Stimulated activated CD4-positive, alpha-beta T cell treated with anti-CD3 and anti-CD28 coated beads, Interleukin-1b, Interleukin-23, amount 100 ng/mL, for 4 hours (primary cell): Measurements from ENCODE around the gene LYZL6.
"Not testable (repeated sequence)": the region's sequence is repeated elsewhere in the genome, so short reads cannot be mapped to it uniquely, and the experiment has no call there.

Source experiments
- DNase-seq, 2 donors: peaks; one replicate each; pipeline ENCODE4 v3.0.0-alpha.2; 2020; ENCODE audit warnings: low read depth in 2 of 2

LYZL6 gene

DNA sequence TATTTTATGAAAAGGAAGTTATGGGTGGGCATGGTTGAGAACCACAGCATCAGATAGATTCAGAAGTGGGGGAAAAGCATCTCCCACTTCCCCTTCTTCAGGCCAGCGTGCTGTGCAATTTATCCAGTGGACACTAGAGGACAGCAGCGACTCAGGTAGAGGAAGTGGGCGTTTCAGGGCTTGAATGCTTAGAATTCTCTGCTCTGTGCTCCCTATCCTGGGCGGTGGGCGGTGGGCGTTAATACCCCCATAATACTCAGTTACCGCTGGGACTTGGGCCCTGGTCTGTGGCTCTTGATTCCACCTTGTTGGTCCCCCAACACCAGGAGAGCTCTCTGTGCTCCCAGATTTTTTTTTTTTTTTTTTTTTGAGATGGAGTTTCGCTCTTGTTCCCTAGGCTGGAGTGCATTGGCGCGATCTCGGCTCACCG lies 3.7 kb upstream of the LYZL6 start:
- DNase-seq, result peak; percentile 7 to 30

DNA sequence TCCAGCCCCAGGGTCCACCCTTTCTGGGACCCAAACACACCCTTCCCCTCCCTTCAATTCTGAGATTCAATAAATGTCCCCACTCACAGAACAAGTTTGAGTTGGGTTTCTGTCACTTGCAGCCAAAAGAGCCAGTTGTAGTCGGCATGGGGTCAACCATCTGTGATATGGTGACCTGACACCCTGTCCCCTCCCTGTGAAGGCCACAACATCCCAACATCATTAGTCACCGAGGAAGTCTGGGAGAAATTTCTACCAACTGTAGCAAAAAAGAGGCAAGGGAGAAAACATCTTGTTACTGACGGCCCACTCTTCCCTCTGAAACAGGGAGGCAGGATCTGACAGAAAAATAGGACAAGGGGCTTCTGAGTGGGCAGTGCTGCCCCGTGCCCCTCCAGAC lies 638 bp upstream of the LYZL6 start:
- no peak for DNase-seq

DNA sequence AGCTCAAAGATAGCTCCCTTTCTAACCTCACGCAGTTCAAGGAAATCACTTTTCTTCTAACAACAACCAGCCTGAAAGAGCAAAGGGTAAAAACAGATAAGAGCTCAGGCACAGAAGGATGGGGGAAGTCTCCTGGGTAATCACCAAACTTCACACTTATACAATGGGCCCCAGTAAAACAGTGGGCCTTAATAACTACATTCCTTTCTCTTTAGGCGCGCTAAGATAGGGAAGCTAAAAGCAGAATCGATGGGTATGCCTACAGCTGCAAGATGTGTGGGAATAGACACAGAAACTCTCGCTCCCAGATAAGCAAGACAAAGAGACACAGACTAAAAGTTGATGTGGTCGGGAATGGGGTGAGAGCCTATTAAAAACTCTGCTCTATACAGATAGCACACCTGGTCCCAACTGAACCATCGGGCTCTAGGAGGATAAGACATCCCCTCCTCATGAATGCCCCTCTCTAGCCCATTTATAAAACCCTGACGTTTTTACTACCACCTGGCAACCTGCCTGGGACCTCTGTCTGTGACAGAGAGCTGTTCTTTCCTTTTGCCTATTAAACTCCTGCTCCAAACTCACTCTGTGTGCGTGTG lies 826 bp downstream of the LYZL6 start:
- no peak for DNase-seq

DNA sequence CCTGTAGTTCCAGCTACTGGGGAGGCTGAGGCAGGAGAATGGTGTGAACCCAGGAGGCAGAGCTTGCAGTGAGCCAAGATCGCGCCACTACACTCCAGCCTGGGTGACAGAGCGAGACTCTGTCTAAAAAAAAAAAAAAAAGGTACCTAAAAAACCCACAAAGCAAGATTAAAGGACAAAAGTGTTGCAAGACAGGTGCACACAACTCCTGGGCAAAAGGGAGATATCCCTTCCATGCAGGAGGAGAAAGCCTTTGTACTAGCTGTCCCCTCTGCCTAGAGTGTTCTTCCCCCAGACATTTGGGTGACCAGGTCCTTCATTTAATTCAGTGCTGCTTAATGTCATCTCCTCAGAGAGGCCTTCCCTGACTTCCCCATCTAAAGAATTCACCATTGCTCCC lies 5.0 kb downstream of the LYZL6 start:
- DNase-seq, result not testable (repeated sequence)

DNA sequence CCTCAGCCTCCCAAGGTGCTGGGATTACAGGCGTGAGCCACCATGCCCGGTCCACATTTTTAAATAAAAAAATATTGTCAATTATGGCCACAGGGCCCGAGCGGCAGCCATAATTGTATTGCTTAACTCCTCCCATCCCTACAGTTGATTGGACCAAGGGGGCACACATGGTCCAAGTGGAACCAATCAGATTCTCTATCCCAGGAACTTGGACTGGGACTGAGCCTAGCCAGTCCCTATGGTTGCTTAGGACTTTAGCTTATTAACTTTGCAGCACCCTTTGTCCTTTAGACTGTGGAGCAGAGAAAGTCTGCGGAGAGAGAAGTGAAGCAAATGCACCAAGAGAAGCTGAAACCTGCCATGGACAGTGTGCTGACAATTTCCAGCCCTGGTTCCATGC lies 7.5 kb downstream of the LYZL6 start:
- DNase-seq, result no peak

DNA sequence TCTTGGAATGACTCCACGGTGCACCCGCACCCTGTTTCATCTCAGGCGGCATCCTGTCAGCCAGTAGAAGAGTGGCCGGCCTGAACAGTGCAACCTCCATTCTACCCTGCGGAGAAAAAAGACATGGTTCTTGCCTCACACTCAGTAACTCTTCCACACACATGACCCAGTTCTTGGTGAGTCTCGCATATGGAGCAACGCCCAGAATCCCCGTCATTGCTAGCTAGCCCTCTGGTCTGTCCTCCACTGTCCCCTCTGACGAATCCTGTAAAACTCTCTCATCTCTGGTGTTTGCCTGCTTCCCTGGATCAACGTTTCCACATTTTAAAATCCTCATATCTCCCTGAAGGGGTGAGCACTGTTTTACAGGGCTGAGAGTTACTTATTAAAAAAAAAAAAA lies 8.8 kb downstream of the LYZL6 start:
- no peak for DNase-seq

DNA sequence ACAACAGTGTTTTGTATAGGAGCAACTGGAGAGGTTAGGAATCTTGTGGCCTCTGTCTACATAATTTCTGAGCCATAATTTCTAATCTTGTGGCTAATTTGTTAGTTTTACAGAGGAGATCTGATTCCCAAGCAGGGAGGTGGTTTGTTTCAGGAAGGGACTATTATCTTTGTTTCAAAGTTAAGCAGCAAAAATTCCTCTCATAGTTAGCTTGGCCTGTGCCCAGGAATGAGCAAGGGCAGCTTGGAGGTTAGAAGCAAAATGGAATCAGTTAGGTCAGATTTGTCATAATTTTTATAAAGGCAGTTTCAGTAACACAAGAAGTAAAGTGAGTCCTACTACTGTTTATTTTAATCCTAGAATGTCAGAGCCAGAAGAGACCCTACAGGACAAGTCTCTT lies 10.9 kb downstream of the LYZL6 start:
- DNase-seq, result no peak

DNA sequence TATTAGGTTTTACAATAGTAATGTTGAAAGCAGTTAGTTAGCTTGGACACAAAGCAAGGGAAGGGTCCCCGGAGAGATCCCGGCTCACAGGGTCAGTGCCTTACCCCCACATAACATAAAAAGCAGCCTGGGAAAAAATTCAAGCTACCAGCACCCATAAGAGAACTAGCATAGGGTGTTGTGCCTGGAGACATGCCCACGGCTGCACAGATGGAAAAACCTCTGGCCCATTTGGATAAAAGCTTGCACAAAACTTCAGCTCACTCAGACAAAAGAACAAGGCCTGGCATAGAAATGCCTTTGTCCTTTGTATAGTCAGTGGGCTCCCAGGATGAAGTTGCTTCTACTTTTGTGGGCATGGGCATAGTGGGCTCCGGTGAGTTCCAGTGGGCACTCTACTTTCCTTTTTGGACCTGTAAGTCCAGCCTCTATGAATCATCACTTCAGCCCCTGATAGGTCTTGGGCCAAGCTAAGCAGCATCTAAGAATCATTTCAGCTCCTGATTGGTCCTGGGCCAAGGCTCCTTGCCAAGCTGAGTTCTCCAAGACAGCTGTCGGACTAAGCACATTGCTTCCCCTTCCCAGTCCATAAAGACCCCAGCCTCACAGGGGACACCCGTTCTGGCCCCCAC lies 11.6 kb downstream of the LYZL6 start:
- no peak for DNase-seq

DNA sequence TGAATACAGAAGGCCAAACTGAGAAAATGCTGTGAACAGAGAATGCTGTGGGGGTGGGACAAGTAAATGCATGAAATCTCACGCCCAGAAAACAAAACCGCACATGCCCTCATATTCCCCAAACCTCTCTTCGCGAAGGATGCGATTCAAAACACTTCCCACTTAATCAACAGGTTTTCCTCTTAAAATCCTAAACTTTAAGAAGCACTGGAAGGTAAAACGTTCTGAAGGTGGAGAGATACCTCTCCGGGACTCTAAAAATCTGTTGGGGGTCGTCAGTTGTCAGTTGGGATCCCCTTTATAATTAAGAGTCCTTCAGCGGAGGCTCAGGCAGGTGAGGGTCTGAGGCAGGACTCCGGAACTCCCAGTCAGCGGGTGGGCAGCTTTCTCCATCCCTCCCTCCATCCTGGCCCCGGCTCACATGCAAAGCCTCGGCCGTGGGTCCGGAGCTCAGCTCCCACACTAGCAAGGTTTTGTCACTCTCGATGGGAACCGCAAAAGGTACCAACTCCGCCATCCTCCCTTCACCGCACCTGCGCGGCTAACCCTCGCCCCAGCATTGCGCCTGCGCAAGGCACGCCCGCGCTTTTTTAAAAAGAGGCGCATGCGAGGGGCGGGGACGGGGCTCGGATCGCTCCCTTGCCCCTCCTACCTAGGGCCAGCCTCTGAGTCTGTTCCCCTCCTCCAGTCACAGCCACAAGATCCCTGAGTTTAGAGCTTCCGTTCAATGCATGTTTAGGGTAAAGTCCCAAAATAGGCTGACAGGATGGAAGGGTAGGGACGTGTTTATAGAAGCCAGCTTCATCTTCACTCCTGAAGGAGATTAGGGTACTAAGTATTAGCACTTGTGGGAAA lies 13.1 kb downstream of the LYZL6 start, which contains the start of gene RDM1:
Gene RDM1 (minus strand): TSS at position 563 of the 855 bp plus-strand sequence. CDS start 46 bp downstream, at position 517.
- DNase-seq, result peak; percentile 65 to 73

DNA sequence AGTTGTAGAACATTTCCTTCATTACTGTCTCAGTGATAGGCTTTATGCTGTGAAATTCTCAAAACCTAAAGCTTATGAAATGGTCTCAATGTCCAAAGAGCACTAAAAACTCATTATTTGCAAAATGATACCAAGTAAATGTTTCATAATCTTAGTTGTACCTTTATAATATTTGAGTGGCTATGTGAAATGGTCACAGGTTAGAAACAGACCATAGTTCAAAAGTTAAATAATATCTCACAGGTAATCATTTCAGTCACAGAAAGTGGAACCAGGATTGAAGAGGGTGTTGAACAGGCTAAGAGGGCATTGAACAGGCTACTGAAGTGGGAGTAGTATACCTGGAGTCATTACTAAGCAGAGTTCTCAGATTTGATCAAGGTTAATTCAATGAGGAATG lies 15.8 kb downstream of the LYZL6 start:
- no peak for DNase-seq

DNA sequence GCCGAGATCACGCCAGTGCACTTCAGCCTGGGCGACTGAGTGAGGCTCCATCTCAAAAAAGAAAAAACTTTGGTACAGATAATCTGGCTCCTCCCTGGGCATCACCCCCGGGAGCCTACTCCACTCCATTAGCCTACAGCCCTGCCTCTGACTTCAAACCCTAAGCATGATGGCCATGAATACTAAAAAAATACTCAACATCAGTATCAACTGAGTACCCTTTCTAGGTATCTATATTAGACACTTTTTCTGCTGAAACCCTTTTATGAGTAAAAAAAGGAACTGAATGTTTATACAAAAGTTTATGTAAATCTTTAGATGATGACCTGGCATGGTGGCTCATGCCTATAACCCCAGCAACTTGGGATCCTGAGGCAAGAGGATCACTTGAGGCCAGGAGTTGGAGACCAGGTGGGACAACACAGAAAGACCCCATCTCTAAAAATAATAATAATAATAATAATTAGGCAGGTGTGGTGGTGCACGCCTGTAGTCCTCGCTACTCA lies 19.9 kb downstream of the LYZL6 start:
- DNase-seq, result no peak

DNA sequence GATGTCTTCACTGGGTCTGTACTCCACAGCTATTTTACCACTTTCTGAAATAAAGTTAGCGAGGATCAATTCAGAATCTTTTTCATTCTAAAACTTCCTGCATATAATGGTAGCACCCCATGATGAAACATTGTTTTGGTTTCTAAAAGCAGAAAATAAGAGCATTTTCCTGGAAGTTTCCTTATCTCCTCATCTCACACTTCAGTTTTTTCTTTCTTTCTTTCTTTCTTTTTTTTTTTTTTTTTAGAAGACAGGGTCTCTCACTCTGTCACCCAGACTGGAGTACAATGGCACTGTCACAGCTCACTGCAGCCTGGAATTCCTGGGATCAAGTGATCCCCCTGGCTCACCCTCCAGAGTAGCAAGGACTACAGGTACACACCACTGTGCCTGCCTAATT lies 23.3 kb downstream of the LYZL6 start:
- DNase-seq, result no peak

DNA sequence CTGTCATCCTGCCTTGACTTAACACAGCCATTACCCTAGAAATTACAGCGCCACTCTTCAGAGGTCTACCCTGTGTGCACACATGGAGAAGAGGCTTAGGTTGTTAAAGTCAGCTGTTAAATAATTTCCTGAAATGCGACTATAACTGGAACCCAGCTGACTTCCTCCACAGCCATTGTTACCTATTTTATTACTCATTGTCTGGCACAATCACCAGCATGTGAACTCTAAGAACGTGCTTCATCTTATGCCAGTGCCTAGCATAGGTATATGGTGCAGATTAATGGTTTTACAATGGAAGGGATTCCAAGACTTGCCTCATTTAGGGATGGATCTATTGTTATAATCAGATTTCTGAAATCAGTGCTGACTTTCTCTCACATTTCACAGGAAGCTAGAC lies 24.8 kb downstream of the LYZL6 start:
- no peak for DNase-seq

DNA sequence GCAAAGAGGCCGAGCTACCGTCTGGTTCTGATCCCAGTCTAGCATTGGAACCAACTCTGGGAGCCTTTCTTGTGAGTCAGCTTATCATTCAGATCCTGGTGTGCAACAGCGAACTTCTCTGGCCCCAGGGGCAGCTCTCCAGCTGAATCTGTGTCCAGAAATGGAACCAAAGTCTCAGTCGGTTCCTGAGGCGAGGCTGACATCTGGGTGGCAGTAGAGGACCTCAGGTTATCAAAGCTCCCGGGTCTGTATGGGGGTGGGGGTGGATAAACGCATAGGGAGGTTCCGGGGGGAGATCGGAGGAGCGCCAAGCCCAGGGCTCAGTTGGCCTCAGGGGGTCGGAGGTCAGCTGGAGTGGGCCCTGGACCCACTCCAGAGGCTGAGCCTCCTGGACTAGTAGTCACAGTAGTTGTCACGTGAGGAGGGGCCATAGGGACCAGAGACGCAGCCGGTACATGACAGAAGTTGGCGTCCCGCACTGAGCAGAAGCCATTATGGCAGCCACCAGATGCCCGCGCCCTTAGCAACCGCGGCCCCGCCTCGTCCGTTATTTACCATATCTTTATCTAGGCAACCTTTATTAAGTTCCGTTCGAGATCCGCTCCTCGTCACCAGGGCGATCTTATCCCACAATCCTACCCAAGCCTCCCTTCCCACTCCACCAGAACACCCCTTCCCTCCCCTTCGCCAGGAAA lies 25.8 kb downstream of the LYZL6 start:
- DNase-seq, result no peak

DNA sequence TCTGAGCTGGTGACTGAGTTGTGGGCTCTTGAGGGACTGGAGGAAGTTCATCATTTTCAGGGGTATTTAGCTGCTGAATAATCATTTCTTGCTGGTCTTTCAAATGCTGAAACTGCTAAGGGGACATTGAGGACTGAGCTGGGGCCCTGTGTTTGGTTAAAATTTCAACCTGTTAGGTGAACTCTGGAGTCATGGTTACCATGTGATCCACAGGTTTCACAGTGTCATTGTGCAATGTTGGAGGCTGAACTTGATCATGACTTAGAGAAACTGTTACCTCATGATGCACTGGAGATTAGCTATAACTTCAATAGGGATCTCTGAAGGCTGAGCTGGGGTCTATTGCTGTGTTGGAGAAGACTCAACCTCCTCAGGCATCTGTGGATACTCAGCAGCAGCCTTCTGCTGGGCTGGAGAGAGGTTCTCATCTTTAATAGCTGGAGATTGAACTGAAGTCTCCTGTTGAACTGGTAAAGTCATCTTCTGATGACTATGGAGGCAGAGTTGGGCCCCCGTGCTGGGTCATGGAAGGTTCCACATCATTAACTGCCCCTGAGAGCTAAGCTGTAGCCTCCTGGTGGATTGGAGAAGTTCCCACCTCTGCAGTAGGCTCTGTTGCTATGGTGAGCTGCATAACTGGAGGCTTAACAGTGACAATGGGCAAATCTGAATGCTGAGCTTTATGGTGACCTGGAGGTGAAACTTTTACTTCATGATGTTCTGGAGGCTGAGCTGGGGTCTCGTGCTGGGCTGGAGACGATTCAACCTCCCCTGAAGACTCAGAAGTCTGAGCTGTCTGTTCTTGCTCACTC lies 28.2 kb downstream of the LYZL6 start:
- DNase-seq, result no peak

DNA sequence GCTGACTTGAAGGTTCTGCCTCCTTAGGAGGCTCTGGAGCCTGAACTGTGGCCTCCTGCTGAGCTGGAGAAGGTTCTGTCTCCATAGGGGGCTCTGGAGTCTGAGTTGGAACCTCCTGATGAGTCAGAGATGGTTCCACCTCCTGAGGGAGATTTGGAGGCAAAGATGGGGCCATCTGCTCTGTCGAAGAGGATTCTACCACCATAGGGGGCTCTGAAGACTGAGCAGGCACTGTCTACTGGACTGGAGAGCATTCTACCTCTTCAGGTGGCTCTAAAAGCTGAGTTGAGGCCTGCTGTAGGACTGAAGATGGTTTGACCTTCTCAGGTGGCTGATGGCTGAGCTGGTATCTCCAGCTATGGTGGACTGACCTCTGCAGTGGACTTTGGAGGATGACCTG lies 29.2 kb downstream of the LYZL6 start:
- DNase-seq, result no peak

DNA sequence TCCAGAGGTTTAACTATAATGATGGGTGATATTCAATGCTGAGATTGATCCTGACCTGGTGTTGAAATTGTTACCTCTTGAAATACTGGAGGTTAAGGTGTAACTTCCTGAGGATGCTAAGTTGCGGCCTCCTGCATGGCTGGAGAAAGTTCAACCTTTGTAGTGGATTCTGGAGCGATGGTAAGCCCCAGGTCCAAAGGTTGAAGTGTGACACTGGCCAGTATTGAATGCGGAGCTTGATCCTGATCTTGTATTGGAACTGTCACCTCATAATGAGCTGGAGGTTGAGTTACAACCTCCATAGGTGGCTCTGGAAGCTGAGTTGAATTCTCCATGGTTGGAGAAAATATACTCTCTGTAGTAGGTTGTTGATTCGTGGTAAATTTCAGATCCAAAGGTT lies 29.9 kb downstream of the LYZL6 start:
- DNase-seq, result no peak

DNA sequence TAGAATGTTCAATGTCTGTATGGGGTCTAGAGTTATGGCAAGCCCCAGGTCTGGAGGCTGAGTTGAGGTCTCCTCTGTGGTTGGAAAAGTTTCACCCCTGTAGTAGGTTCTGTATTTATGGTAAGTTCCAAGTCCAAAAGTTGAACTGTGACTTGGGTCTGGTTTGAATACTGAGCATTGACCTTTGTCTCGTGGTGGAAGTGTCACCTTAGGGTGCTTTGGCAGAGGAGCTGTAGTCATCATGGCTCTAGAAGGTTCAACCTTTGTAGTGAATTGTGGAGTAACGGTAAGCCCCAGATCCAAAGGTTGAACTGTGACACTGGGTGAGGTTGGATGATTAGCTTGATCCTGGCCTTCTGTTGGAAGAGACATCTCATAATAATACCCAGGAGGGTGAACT lies 30.6 kb downstream of the LYZL6 start:
- no peak for DNase-seq

DNA sequence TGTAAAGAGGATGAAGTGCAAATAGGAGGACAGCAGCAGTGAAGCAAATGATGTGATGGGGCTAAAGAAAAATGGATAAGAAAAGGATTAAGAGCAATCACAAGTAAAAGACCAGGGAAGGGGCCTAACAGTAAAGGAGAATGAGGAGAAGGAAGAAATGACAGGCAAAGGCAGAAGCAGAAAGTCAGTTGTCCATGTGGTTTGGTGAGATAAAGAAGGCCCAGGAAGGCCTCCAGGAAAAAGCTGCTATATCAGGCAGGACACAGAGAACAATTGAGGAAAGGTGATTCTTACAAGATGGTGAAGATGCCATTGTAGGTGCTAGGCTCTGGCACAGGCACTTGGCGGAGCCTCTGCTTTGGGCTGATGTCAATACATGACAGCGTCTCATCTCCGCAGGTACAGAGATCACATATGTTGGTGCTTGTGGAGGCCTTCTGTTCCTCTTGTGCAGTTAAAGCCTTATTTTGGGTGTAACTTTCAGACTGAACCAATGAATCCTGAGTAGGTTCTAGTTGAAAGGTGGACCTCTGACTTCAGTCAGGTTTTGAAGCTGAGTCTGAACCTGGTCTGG lies 31.1 kb downstream of the LYZL6 start:
- no peak for DNase-seq

DNA sequence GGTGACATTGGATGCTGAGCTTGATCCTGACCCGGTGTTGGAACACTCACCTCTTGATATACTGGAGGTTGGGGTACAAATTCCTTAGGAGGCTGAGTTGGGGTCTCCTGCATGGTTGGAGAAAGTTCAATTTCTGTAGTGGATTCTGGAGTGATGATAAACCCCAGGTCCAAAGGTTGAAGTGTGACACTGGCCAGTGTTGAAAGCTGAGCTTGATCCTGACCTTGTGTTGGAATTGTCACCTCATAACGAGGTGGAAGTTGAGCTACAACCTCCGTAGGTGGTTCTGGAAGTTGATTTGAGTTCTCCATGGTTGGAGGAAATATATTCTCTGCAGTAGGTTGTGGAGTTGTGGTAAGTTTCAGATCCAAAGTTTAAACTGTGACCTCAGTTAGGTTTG lies 34.1 kb downstream of the LYZL6 start:
- DNase-seq, result no peak

DNA sequence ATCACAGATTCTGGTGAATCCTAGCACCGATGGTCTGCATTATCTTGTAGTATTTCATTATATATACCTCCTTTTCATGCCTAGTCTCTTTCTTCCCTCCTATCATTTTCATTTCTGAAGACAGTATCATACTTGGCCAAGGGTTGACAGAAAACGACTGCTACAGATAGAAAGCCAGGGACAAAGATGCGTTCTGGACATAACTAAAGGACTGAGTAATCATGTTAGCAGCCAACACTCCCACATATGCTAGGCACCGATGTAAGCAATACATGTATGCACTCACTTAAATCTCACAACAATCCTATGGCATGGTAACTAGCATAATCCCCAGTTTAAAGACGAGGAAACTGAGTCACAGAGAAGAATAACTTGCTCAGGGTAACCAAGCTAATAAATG lies 35.8 kb downstream of the LYZL6 start:
- DNase-seq, result no peak
